HG03378 (cell line): ENCODE data around the gene RAD51B.
"Not testable (repeated sequence)": the region's sequence is repeated elsewhere in the genome, so short reads cannot be mapped to it uniquely, and the experiment has no call there.

Experiments
- ATAC-seq: cut with Tn5 transposase; IDR thresholded peaks from one replicate; pipeline ENCODE4 v1.9.1; 2021; ENCODE audit warnings: mild to moderate bottlenecking, moderate library complexity; ENCODE audit not compliant: unreplicated experiment

Gene RAD51B

DNA sequence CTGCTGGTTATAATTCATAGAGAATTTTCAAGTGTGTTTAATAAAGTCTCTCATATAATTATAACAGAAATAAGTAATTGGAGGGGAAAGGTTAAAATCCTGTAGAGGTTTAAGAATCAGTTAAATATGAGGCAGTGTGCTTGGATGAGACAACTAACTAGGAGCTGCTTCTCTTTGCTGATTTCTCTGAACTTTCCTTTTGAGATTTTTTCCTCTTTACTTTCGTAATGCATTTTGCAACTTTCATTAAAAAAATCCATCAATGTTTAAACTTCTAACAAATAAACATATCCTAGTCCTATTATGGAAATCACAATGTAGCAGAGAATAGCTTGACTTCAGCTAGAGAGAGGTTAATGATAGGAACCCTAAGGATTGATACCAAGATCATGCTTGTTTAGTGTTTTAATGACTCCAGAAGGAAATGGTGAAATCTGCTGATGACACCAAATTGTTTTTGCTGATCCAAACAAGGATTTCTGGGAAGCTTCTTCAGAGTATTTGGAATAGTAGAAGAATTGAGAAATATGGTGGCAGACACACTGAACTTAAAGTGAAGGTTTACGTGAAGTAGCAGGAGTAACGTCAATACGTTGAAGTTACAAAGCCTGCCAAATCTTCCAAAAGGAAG is 122.6 kb downstream of the RAD51B start:
- ATAC-seq: no peak

DNA sequence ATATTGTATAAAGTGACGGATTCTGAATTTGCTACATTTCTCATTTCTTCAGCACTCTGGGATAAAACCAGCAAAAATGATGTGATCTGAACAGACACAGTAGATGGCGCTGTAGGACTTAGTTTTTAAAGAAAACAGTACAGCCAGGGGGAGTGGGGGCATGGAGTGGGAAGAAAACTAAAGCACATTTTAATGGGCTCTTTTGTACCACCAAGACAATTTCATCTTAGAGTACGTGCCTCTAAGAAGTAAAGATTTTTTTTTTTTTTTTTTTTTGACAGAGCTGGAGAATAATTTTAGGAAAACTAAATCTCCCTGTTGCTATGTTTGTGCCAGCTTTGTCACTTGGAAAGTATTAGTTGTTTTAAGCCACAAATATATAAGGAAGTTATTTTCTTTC is 124.4 kb downstream of the RAD51B start:
- ATAC-seq: no peak

DNA sequence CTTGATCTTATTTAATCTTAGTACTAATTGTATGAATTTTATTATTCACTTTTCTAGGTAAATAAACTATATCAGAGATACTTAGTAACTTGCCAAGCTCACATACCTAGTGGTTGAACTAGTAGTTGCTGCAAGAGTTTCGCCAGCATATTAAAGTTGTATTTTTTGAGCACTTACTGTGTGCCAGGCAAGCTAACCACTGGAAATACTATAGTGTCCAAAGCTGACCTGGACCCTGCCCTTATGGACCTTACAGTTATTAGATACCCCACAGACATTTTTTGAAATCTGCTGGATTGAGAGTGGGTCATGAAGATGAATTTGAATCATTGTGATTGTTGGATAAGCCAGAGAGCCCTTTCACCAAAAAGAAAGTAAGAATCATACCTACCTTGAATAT is 125.0 kb downstream of the RAD51B start:
- ATAC-seq: no peak

DNA sequence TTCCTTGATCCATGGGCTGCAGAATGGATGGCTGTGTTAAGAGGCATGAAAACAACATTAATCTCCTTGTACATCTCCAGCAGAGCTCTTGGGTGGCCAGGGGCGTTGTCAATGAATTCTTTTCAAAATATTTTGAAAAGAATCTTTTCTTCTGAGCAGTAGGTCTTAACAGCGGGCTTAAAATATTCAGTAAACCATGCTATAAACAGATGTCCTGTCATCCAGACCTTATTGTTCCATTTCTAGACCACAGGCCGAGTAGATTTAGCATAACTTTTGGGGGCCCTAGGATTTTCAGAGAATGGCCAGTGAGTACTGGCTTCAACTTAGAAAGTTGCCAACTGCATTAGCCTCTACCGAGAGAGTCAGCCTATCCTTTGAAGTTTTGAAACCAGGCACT is 130.2 kb downstream of the RAD51B start:
- ATAC-seq: no peak

DNA sequence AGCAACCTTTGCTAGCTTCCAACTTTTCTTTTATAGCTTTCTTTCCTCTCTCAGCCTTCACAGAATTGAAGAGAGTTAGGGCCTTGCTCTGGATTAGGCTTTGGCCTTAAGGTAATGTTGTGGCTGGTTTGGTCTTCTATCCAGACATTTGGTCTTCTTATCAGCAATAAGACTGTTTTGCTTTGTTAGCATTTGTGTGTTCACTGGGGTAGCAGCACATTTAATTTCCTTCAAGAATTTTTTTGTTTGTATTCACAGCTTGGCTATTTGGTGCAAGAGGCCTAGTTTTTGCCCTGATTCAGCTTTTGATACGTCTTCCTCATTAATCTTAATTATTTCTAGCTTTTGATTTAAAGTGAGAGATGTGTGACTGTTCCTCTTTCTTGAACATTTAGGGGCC is 130.8 kb downstream of the RAD51B start:
- ATAC-seq: no peak

DNA sequence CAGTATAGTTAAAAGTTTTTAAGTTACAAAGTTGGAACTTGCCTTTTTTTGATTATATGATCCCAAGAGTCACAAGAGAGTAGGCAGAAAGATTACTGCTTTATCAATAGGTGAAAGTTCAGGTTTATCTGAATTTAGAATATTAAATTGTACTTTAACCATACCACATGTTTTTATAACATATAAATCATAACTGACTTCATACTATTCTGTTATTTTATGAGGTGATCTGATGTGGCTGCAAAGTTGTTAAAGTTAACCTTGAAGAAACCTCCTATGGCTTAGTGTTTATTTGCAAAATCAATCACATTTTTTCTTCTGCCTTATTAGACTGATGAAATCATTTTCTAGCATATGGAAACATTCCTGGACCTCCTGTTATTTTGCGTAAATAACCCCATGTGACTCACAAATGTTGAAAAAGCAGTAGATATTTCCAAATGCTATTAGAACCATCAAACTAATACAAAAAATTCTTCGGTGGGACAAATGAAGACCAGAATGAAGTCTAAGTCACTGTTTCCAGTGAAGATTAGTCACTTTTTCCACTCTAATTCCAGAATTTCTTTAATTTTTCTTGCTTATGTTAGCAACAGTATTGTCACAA is 132.1 kb downstream of the RAD51B start:
- no peak for ATAC-seq

DNA sequence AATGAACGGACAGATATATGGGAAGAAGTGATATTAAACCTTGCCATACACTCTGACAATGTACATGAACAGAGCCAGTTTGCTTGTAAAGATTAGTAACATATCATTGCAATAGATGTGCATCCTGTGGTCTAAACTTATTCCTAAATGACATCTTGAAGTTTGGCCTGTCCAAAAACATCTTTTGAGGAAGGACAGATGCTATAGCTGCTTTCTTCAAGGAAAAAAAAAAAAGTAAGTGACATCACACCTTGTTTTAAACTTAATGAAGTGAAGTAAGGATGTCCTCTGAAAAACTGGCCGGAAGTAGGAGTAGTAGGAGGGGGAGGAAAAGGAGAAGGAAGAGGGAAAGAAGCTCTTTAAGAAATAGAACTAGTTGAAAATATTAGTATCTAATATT is 132.8 kb downstream of the RAD51B start:
- ATAC-seq: no peak

DNA sequence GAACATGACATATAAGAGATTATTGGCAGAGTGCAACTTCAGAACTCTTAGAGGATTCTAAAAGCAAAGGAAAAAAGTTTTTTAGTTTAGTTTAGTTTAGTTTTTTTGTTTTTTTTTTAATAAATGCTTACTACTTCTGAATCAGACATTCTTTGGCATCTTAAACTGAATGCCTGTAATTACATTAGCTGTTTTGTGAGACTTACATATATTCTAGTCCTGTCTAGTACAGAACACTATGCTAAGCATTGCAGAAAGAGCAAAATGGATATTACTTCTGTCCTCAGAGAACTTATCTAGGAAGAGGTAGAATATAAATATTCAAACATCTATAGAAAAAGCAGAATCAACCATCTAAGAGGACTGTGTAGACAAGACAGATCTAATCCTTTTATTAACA is 133.2 kb downstream of the RAD51B start:
- no peak for ATAC-seq

DNA sequence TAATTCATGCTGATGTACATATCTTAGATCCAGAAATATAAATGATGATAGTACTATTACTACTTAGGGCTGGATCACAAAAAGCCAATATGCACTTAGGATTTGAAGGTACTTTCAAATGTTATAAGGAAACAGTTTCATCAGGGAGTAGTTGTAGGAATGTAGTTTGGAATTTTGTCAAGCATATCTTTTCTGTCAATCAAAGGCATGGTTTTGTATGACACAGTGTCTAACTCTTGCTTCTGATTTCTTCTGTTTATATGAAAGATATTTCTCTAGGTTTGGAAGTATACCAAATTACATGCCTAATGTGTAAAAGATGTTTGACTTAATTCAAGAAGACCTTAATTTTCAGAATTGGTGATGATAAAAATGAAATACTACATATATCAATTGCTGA is 135.7 kb downstream of the RAD51B start:
- no peak for ATAC-seq

DNA sequence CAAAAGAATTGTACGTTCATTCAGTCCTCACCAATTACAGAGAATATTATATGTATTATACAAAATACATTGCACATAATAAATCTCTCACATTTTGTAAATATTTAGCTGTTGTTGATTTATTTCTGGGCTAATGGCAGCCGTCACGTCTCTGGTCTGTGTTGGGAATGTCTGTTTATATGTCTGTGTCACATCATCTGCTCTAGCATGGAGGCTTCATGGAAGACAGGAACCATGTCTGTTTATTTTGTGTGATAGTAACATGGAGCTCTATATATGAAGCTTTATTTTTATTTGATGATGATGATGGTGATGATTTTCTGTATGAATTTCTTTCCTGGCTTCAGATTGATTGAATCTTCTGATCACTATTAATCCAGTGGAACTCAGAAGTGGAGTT is 138.4 kb downstream of the RAD51B start:
- ATAC-seq: no peak

DNA sequence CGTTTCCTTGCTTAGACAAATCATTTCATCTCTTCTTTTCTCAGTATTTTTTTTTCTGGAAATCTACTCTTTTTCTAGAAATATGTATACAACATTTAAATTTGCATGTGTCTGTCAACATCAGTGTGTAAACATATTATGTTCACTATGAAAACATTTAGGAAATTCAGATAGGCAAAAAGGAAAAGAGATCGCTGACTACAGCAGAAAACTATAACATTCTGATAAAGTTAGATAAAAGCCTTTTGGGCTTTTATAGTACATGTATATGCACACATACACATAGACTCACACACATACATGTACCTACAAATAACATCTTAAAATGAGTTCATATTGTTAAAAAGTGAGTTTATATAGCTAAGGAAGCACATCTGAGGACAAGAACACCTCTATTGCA is 142.1 kb downstream of the RAD51B start:
- ATAC-seq: no peak

DNA sequence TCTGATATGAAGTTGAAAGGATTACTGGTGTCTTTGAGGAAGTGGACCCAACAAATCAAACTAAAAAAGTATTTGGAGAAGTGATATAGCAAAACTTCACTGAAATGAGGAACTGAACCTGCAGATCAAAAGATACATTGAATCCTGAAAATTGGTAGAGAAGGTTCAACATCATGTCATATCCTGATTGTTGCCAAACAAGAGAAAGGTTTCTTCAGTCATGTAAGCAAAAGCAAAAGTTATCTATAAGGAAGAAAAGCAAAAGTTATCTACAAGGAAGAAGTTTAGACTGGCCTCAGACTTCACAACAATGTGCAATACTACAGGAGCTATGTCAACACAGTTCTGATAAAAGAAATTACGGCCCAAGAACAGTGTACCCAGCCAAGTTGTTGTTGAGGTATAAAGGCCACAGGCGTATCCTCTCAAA is 142.7 kb downstream of the RAD51B start:
- peak; percentile 49 for ATAC-seq

DNA sequence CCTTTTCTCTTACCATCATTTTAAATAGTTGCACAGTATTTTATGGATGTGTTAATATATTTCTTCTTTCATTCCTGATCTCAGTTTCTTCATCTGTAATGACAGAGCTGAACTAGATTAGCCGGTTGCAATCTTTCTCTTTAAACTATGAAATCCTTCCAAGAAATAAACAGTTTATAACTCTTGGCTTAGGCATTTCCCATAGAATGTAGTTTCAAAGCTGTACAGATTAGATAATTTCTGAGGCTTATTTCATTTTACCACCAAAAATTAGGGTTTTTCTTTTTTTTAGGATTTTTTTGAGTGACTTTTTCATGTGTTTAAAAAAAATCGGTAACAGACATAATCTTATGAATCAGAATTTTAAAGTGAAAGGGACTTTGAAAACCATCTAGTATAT is 144.0 kb downstream of the RAD51B start:
- ATAC-seq: no peak

DNA sequence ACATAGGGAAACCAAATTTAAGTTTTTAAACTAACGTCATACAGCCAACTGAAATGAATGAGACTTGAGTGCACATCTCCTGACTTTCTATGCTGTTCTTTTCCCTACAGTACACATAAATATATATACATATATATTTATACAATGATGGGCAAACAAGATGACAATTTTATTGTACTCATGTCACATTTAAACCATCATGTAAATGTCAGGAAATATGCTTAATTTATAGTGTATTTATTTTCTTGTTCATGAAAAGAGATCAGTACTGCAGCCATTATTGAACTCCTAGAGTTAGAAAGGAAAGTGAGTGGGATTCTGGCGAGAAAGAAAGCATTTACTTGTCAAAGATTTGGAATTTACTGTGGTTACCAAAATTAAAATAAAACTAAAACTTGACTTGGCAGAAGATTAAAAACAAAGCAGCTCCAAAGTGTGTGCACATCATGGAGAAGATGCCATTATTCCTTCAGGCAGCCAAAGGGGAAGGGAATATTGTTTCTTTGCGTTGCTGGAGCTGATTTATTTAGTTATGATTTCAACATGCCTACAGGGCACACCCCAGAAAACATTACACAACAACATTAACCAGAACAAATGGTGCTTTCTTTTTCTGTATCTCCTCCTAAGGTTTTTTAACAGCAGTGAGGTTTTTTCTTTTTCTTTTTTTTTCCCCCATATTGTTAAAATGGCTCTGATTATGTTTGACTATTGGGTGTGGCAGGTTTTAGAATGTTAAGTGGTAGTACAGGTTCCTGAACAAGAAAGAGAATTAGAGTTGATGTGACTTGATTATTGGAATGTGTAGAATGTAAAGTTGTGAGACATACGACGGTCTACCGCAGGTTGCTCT is 144.6 kb downstream of the RAD51B start:
- ATAC-seq: no peak

DNA sequence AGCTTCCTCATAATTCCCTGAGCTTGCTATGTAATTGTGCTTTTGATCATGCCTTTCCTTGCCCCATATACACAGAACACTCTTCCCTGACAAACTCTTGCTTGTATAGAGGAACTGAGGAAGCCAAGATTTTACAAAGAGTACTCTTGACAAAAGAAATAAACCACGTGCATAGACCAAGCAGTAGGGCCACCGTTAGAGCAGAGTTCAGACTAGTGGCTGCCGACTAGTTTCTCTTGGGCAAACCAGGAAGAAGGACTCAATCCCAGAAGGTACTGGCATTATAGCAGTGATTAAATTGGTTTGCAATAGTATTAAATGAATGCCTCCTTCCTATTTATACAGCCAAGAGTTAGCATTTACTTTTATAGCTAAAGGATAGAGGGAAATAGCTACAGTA is 146.1 kb downstream of the RAD51B start:
- no peak for ATAC-seq

DNA sequence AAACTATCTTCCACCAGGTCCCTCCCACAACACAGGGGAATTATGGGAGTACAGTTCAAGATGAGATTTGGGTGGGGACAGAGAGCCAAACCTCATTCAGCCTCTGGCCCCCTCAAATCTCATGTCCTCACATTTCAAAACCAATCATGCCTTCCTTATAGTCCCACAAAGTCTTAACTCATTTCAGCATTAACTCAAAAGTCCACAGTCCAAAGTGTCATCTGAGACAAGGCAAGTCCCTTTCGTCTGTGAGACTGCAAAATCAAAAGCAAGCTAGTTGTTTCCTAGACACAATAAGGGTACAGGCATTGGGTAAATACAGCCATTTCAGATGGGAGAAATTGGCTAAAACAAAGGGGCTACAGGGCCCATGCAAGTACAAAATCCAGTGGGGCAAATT is 147.6 kb downstream of the RAD51B start:
- ATAC-seq: no peak

DNA sequence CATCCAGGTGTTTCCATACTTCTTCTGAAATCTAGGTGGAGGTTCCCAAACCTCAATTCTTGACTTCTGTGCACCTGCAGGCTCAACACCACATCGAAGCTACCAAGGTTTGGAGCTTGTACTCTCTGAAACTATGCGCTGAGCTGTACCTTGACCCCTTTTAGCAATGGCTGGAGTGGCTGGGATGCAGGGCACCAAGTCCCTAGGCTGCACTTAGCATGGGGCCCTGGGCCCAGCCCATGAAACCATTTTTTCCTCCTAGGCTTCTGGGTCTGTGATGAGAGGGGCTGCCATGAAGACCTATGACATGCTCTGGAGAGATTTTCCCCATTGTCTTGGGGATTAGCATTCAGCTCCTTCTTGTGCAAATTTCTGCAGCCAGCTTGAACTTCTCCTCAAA is 148.4 kb downstream of the RAD51B start:
- ATAC-seq: not testable (repeated sequence)

DNA sequence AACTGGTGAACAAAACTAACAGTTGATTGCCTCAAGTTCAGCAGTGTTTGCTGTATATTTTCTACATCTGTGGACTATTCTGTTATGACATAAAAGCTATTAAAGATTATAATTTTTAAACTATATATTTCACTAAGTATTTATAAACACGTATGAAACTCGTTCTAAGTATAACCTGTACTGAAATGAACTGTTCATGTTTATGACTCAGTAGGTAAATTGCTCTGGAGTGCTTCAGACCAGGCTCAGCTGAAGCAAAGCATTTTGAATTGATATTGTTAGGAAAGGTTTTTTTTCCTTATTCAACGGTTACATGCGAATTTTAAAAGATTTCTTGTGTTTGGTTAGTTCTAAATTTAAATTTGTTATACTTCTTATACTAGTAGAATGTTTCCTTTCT is 151.3 kb downstream of the RAD51B start:
- ATAC-seq: no peak

DNA sequence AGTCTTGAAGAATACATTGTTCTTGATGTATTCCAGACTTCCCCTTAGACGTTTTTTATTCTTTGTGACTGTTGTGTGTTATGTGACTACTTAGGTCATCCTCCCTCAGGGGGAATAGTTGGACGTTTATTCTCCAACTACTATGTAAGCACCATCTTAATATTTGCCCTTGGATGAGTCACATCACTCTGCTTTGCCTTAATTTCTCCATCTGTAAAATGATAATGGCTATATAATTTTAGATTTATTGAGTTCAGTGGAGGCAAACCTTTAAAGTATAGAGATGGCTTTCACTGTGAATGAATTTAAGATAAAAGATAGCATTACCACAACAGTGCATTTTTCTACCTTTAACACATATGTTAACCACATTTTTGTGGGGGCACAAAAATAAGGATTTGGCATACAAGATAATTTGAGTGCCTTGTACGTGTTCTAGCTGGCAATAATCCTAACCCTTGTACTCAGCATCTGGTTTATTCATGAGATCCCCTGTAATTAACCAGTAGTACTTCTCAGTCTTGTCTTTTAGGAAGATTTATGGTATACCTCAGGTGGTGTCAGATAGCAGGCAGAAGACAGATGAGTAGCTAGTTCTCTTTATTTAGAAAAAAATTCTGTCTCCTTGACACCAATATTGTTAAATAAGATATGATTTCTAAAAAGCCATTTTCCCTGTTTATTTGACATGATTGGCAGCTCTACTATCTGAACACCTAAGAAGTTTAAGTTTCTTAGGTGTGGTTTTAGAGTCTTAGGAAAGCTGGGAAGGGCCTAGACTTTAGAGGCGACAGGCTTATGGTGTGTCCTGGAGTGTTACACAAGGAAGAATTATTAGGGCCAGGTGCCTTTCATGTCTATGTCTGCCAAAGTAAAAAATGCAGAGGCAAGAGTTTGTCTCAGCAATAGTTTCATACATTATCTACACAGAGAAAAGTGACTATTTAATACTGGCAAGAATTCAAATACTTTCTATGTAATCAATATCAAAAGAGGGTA is 152.3 kb downstream of the RAD51B start:
- ATAC-seq: no peak

DNA sequence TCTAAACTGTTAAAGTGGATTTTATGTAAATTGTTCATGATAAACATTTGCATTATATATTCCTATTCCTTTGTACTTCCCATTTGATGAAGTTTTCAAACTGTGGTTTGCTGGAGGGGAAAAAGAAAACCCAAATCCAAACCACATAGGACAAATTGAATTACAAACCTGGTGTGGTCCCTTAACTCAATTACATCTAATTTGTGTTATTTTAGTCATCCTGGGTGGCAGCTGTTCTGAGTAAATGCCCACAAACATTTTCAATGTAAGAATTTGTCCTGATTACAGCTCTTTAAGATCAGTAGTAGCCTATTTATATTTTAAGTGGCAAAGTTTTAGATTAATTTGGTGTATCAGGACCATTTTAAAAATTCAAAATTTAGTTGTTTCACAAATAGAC is 153.9 kb downstream of the RAD51B start:
- no peak for ATAC-seq

DNA sequence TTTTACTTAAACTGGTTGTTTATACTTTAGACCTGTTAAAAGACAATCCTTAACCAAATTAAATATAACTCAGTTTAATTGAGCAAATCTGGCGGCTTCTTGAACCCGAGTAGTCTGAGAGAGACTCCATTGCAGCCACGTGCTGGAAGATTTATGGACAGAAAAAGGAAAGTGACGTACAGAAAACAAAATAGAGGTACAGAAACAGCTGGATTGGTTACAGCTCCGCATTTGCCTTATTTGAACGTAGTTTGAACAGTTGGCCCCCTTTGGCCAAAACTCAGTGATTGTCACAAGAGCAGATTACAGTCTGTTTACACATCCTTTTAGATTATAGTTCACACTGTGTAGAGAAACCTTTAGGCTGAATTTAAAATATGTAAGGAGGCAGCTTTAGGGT is 155.9 kb downstream of the RAD51B start:
- no peak for ATAC-seq
